ENCODE results near the gene OR52E6.

OR52E6 gene

GRCh38 chr11:5878564-5878963 is 36.9 kb upstream of the OR52E6 start:
- Histone ChIP-seq H3F3A (ENCODE audit: insufficient read depth, low read length) (no peaks in the 10 kb centered on the region), H4K20me1 (ENCODE audit: insufficient read depth, low read length) (no peaks in the 10 kb centered on the region), H3K9ac (ENCODE audit: low read length) (no peak overlapping the region), H3K27ac (ENCODE audit: low read length) (no peak overlapping the region), H3K4me1 (ENCODE audit: low read length) (no peaks in the 10 kb centered on the region), H3K79me2 (ENCODE audit: low read length) (no peaks in the 10 kb centered on the region), H3K9me2 (replicated peaks; ENCODE audit: insufficient read depth, low read length) (no peaks in the 10 kb centered on the region), H3K4me3 (ENCODE audit: low read length) (no peak overlapping the region), H3K9me3 (replicated peaks; ENCODE audit: insufficient read depth, low read length) (no peaks in the 10 kb centered on the region), H3K27me3 (replicated peaks; ENCODE audit: insufficient read depth, low read length) (no peaks in the 10 kb centered on the region), H3K4me2 (ENCODE audit: low read depth, low read length) (no peak overlapping the region), H3K36me3 (replicated peaks; ENCODE audit: insufficient read depth, low read length) (no peaks in the 10 kb centered on the region), H2AFZ (ENCODE audit: low read length) (no peak overlapping the region)
- TF ChIP-seq, protein P1, sequence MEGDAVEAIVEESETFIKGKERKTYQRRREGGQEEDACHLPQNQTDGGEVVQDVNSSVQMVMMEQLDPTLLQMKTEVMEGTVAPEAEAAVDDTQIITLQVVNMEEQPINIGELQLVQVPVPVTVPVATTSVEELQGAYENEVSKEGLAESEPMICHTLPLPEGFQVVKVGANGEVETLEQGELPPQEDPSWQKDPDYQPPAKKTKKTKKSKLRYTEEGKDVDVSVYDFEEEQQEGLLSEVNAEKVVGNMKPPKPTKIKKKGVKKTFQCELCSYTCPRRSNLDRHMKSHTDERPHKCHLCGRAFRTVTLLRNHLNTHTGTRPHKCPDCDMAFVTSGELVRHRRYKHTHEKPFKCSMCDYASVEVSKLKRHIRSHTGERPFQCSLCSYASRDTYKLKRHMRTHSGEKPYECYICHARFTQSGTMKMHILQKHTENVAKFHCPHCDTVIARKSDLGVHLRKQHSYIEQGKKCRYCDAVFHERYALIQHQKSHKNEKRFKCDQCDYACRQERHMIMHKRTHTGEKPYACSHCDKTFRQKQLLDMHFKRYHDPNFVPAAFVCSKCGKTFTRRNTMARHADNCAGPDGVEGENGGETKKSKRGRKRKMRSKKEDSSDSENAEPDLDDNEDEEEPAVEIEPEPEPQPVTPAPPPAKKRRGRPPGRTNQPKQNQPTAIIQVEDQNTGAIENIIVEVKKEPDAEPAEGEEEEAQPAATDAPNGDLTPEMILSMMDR (IDR thresholded peaks at IDR 0.05; ENCODE audit: low read length): no peak
- TF ChIP-seq EZH2phosphoT487 (IDR thresholded peaks at IDR 0.05; ENCODE audit: low read length): no peak
- no peak for DNase-seq

GRCh38 chr11:5865826-5866225 is 24.1 kb upstream of the OR52E6 start:
- Histone ChIP-seq H3K36me3 (replicated peaks; ENCODE audit: insufficient read depth, low read length) (no peaks in the 10 kb centered on the region), H3K4me3 (ENCODE audit: low read length) (no peak overlapping the region), H3K27ac (ENCODE audit: low read length) (no peak overlapping the region), H3K9ac (ENCODE audit: low read length) (no peak overlapping the region), H3K9me3 (replicated peaks; ENCODE audit: insufficient read depth, low read length) (no peaks in the 10 kb centered on the region), H3K9me2 (replicated peaks; ENCODE audit: insufficient read depth, low read length) (no peaks in the 10 kb centered on the region), H4K20me1 (ENCODE audit: insufficient read depth, low read length) (no peaks in the 10 kb centered on the region), H3K79me2 (ENCODE audit: low read length) (no peaks in the 10 kb centered on the region), H3K4me2 (ENCODE audit: low read depth, low read length) (no peak overlapping the region), H2AFZ (ENCODE audit: low read length) (no peak overlapping the region), H3F3A (ENCODE audit: insufficient read depth, low read length) (no peaks in the 10 kb centered on the region), H3K4me1 (ENCODE audit: low read length) (no peaks in the 10 kb centered on the region), H3K27me3 (replicated peaks; ENCODE audit: insufficient read depth, low read length) (no peaks in the 10 kb centered on the region)
- TF ChIP-seq, protein P1 (IDR thresholded peaks at IDR 0.05; ENCODE audit: low read length): no peak
- TF ChIP-seq EZH2phosphoT487 (IDR thresholded peaks at IDR 0.05; ENCODE audit: low read length) (no peak), EZH2 (optimal IDR thresholded peaks at IDR 0.05; ENCODE audit: low read depth, low read length) (no peak)
- DNase-seq: no peak

- H3K79me2 ChIP-seq (ENCODE audit: low read length): no peaks in the 10 kb centered on the region
- TF ChIP-seq EZH2phosphoT487 (IDR thresholded peaks at IDR 0.05; ENCODE audit: low read length) (no peak), EZH2 (optimal IDR thresholded peaks at IDR 0.05; ENCODE audit: low read depth, low read length) (no peak)
- TF ChIP-seq, protein P1 (IDR thresholded peaks at IDR 0.05; ENCODE audit: low read length): no peak
Observed at GRCh38 chr11:5857590-5857989, 15.9 kb upstream of the OR52E6 start, which contains the start of gene OR52E8. TSS of gene OR52E8 (minus strand) at chr11:5857690. CDS start at chr11:5857690, 0 bp downstream.

More at GRCh38 chr11:5857590-5857989, 15.9 kb upstream of the OR52E6 start, which contains the start of gene OR52E8:
- H3K9me2 ChIP-seq (replicated peaks; ENCODE audit: insufficient read depth, low read length): no peaks in the 10 kb centered on the region
- H3K4me3 ChIP-seq (ENCODE audit: low read length): no peak within 1 kb of the TSS
- DNase-seq: no peak
- H3F3A ChIP-seq (ENCODE audit: insufficient read depth, low read length): no peaks in the 10 kb centered on the region
- H3K4me2 ChIP-seq (ENCODE audit: low read depth, low read length): no peak within 1 kb of the TSS
- H3K36me3 ChIP-seq (replicated peaks; ENCODE audit: insufficient read depth, low read length): no peaks in the 10 kb centered on the region
- no peaks in the 10 kb centered on the region for H3K27me3 ChIP-seq (replicated peaks; ENCODE audit: insufficient read depth, low read length)
- H4K20me1 ChIP-seq (ENCODE audit: insufficient read depth, low read length): no peaks in the 10 kb centered on the region
- no peak within 1 kb of the TSS for H3K27ac ChIP-seq (ENCODE audit: low read length)
- no peak within 1 kb of the TSS for H3K9ac ChIP-seq (ENCODE audit: low read length)
- no peaks in the 10 kb centered on the region for H3K9me3 ChIP-seq (replicated peaks; ENCODE audit: insufficient read depth, low read length)
- H2AFZ ChIP-seq (ENCODE audit: low read length): no peak within 1 kb of the TSS
- H3K4me1 ChIP-seq (ENCODE audit: low read length): no peaks in the 10 kb centered on the region

Data from MM.1S (cell line).